HEK293 (cell line): Measurements from ENCODE around the gene XPO4.

Experiments used
- MZF1 ChIP-seq: fragments of 450-650 bp; formaldehyde crosslinking; IDR thresholded peaks from 2 replicates; pipeline ENCODE4 v1.5.1; 2017; ENCODE audit warnings: missing biosample characterization, missing genetic modification characterization, borderline replicate concordance
- SETDB1 ChIP-seq: IDR thresholded peaks from one replicate; pipeline ENCODE4 v1.6.1; 2017; ENCODE audit warnings: mild to moderate bottlenecking, low read length, moderate library complexity, mixed read lengths; ENCODE audit not compliant: insufficient read length
- ZNF121 ChIP-seq: fragments of 450-650 bp; formaldehyde crosslinking; IDR thresholded peaks from 2 replicates; pipeline ENCODE4 v1.5.1; 2016; ENCODE audit warnings: missing biosample characterization, missing genetic modification characterization
- ZNF530 ChIP-seq: fragments of 450-650 bp; formaldehyde crosslinking; IDR thresholded peaks from 2 replicates; pipeline ENCODE4 v1.5.1; 2016; ENCODE audit warnings: low read depth, missing biosample characterization, missing genetic modification characterization
- TF ChIP-seq, protein P1 (sequence below): fragments of 450-650 bp; formaldehyde crosslinking; IDR thresholded peaks from 2 replicates; pipeline ENCODE4 v1.5.1; 2016; ENCODE audit warnings: missing biosample characterization, missing genetic modification characterization
- TF ChIP-seq, protein P2 (sequence below): fragments of 450-650 bp; formaldehyde crosslinking; IDR thresholded peaks from 2 replicates; pipeline ENCODE4 v1.5.1; 2016; ENCODE audit warnings: missing biosample characterization, missing genetic modification characterization, low read depth
- TF ChIP-seq, protein P3 (sequence below): fragments of 450-650 bp; formaldehyde crosslinking; IDR thresholded peaks from 2 replicates; pipeline ENCODE4 v1.5.1; 2017; ENCODE audit warnings: missing biosample characterization, missing genetic modification characterization
- TF ChIP-seq, protein P4 (sequence below): fragments of 450-650 bp; formaldehyde crosslinking; IDR thresholded peaks from 2 replicates; pipeline ENCODE4 v1.5.1; 2016; ENCODE audit warnings: missing biosample characterization, missing genetic modification characterization

DNA sequence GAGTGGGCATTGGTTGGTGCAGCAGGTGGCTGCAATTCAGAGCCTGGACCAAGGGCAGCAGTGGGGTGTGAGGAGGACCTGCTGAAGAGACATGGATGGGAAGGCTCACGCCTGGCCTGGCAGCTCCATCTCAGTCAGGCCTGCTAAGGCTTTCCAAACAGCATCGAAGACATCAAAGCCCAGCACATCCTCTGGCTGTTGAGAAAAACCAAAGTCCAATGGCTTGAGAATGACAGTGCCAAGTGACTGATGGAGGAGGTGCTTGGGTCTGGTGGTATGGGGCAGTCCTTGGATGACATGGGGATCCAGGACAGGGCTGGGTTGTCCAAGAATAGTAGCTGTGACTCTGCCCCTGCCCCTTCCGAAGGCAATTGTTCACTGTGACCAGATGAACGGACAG lies 19.0 kb upstream of the XPO4 start:
- TF ChIP-seq, protein P1, sequence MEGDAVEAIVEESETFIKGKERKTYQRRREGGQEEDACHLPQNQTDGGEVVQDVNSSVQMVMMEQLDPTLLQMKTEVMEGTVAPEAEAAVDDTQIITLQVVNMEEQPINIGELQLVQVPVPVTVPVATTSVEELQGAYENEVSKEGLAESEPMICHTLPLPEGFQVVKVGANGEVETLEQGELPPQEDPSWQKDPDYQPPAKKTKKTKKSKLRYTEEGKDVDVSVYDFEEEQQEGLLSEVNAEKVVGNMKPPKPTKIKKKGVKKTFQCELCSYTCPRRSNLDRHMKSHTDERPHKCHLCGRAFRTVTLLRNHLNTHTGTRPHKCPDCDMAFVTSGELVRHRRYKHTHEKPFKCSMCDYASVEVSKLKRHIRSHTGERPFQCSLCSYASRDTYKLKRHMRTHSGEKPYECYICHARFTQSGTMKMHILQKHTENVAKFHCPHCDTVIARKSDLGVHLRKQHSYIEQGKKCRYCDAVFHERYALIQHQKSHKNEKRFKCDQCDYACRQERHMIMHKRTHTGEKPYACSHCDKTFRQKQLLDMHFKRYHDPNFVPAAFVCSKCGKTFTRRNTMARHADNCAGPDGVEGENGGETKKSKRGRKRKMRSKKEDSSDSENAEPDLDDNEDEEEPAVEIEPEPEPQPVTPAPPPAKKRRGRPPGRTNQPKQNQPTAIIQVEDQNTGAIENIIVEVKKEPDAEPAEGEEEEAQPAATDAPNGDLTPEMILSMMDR (tag by site-specific recombination), result no peak
- TF ChIP-seq MZF1 (tag by site-specific recombination) (no peak), ZNF530 (tag by site-specific recombination) (no peak), ZNF121 (tag by site-specific recombination) (no peak), SETDB1 (no peak)
- TF ChIP-seq, protein P2, sequence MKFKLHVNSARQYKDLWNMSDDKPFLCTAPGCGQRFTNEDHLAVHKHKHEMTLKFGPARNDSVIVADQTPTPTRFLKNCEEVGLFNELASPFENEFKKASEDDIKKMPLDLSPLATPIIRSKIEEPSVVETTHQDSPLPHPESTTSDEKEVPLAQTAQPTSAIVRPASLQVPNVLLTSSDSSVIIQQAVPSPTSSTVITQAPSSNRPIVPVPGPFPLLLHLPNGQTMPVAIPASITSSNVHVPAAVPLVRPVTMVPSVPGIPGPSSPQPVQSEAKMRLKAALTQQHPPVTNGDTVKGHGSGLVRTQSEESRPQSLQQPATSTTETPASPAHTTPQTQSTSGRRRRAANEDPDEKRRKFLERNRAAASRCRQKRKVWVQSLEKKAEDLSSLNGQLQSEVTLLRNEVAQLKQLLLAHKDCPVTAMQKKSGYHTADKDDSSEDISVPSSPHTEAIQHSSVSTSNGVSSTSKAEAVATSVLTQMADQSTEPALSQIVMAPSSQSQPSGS, result no peak
- TF ChIP-seq, protein P3, sequence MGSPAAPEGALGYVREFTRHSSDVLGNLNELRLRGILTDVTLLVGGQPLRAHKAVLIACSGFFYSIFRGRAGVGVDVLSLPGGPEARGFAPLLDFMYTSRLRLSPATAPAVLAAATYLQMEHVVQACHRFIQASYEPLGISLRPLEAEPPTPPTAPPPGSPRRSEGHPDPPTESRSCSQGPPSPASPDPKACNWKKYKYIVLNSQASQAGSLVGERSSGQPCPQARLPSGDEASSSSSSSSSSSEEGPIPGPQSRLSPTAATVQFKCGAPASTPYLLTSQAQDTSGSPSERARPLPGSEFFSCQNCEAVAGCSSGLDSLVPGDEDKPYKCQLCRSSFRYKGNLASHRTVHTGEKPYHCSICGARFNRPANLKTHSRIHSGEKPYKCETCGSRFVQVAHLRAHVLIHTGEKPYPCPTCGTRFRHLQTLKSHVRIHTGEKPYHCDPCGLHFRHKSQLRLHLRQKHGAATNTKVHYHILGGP, result no peak
- TF ChIP-seq, protein P4, sequence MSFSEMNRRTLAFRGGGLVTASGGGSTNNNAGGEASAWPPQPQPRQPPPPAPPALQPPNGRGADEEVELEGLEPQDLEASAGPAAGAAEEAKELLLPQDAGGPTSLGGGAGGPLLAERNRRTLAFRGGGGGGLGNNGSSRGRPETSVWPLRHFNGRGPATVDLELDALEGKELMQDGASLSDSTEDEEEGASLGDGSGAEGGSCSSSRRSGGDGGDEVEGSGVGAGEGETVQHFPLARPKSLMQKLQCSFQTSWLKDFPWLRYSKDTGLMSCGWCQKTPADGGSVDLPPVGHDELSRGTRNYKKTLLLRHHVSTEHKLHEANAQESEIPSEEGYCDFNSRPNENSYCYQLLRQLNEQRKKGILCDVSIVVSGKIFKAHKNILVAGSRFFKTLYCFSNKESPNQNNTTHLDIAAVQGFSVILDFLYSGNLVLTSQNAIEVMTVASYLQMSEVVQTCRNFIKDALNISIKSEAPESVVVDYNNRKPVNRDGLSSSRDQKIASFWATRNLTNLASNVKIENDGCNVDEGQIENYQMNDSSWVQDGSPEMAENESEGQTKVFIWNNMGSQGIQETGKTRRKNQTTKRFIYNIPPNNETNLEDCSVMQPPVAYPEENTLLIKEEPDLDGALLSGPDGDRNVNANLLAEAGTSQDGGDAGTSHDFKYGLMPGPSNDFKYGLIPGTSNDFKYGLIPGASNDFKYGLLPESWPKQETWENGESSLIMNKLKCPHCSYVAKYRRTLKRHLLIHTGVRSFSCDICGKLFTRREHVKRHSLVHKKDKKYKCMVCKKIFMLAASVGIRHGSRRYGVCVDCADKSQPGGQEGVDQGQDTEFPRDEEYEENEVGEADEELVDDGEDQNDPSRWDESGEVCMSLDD (tag by site-specific recombination), result no peak
